ENCODE measurements around the gene ENOX1. TPM values are rescaled to one million over a fixed set of nuclear protein-coding genes. Genes with fewer than 3 reads are reported as not detected.

ENOX1 gene
- total and polyA plus RNA-seq, 9 of the 15 experiments (the other 6 are each of a cell fraction or from before 2014, with no cell fraction given): not detected

- no peak for TF ChIP-seq GMEB1 (CRISPR knock-in tag; IDR thresholded peaks at IDR 0.05)
- no peak for TF ChIP-seq SP2 (IDR thresholded peaks at IDR 0.05; ENCODE audit: extremely low read depth, low read depth, low read length, poor library complexity, severe bottlenecking)
- TF ChIP-seq TCF7 (IDR thresholded peaks at IDR 0.05; ENCODE audit: borderline replicate concordance): no peak
- TF ChIP-seq PTTG1 (tag; IDR thresholded peaks at IDR 0.05; ENCODE audit: low read depth): no peak
- TF ChIP-seq ZNF586 (CRISPR knock-in tag; conservative IDR thresholded peaks at IDR 0.05): no peak
- no peak for TF ChIP-seq SP1 (CRISPR knock-in tag; IDR thresholded peaks at IDR 0.05)
- TF ChIP-seq FOXA1 (IDR thresholded peaks at IDR 0.05; ENCODE audit: borderline replicate concordance): no peak
- TF ChIP-seq FOXA3 (CRISPR knock-in tag; conservative IDR thresholded peaks at IDR 0.05 in 1 of 2, IDR thresholded peaks at IDR 0.05 in 1 of 2): no peak
- TF ChIP-seq KLF6 (CRISPR knock-in tag; IDR thresholded peaks at IDR 0.05; ENCODE audit: borderline replicate concordance): no peak
Measured at GRCh38 chr13:43329702-43330101, 457.1 kb downstream of the ENOX1 start (continued).

- no TSS peak for BruUV-seq (replicated peaks)
- no peak for TF ChIP-seq ZC3H8 (IDR thresholded peaks at IDR 0.05)
- TF ChIP-seq RBM22 (IDR thresholded peaks at IDR 0.05; ENCODE audit: low read depth, low read length, poor library complexity, severe bottlenecking): no peak
- TF ChIP-seq, protein P1, sequence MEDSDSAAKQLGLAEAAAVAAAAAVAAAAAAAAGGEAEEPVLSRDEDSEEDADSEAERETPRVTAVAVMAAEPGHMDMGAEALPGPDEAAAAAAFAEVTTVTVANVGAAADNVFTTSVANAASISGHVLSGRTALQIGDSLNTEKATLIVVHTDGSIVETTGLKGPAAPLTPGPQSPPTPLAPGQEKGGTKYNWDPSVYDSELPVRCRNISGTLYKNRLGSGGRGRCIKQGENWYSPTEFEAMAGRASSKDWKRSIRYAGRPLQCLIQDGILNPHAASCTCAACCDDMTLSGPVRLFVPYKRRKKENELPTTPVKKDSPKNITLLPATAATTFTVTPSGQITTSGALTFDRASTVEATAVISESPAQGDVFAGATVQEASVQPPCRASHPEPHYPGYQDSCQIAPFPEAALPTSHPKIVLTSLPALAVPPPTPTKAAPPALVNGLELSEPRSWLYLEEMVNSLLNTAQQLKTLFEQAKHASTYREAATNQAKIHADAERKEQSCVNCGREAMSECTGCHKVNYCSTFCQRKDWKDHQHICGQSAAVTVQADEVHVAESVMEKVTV (CRISPR knock-in tag; IDR thresholded peaks at IDR 0.05): no peak
- TF ChIP-seq PYGO2 (tag; IDR thresholded peaks at IDR 0.05): no peak
- TF ChIP-seq CTCF (IDR thresholded peaks at IDR 0.05 in 2 of 3, conservative IDR thresholded peaks at IDR 0.05 in 1 of 3; ENCODE audit: insufficient read depth in 2 of 3, low read depth in 1 of 3, low read length in 3 of 3): no peak
- no peak for TF ChIP-seq MYC (IDR thresholded peaks at IDR 0.05; ENCODE audit: low read depth, low read length)
- no peak for TF ChIP-seq MYC (CRISPR knock-in tag; IDR thresholded peaks at IDR 0.05; ENCODE audit: borderline replicate concordance, low read depth)
- no peak for TF ChIP-seq ZNF436 (CRISPR knock-in tag; IDR thresholded peaks at IDR 0.05)
Measured at GRCh38 chr13:43328907-43329306, 457.9 kb downstream of the ENOX1 start.

More at GRCh38 chr13:43328907-43329306, 457.9 kb downstream of the ENOX1 start:
- FAIRE-seq (no peak), DNase-seq (ENCODE audit: extremely low read depth in 1 of 4, low spot score in 3 of 4) (no peak), ATAC-seq (no peak)
- Histone ChIP-seq H4K20me1 (replicated peaks; ENCODE audit: control insufficient read depth, insufficient read depth, low read length) (no peaks in the 10 kb centered on the region), H3K9me3 (replicated peaks; ENCODE audit: control insufficient read depth, insufficient read depth, low read depth, low read length) (no peaks in the 10 kb centered on the region), H3K9ac (ENCODE audit: insufficient read depth in 1 of 2, low read depth in 2 of 2, low read length in 2 of 2) (no peak overlapping the region), H3K4me1 (replicated peaks in 1 of 2; ENCODE audit: control insufficient read depth in 2 of 2, insufficient read depth in 2 of 2, low read length in 2 of 2) (no peaks in the 10 kb centered on the region), H3K79me2 (ENCODE audit: control insufficient read depth, insufficient read depth, low read length) (no peaks in the 10 kb centered on the region), H3K36me3 (ENCODE audit: control insufficient read depth, insufficient read depth, low read length) (no peaks in the 10 kb centered on the region), H3K27ac (ENCODE audit: extremely low read depth, low read depth, low read length) (no peak overlapping the region), H3K27me3 (ENCODE audit: control insufficient read depth in 2 of 2, insufficient read depth in 2 of 2, low read length in 2 of 2) (no peaks in the 10 kb centered on the region; a peak in 1 of 5 replicates), H3K9me1 (ENCODE audit: control insufficient read depth, insufficient read depth, low read length) (no peaks in the 10 kb centered on the region), H3K4me3 (no peak overlapping the region), H2AFZ (ENCODE audit: low read depth, low read length) (no peak overlapping the region), H3K4me2 (ENCODE audit: insufficient read depth, low read length) (no peak overlapping the region)
- 0% methylated on average over 1 of the region's 1 CpG for WGBS (ENCODE audit: insufficient coverage, low coverage, missing lambda C conversion rate)
- ChIA-PET POLR2A (no interaction called here), CTCF (ENCODE audit: low intra/inter-chr PET ratio) (no interaction called here)
- in situ Hi-C loops (cut with MboI) (no loop called here), intact Hi-C loops (cut with micrococcal nuclease) (no loop called here)
